HG03025 (cell line): ENCODE data around the gene NAV2.

ENCODE experiments used
- ATAC-seq: cut with Tn5 transposase; IDR thresholded peaks from one replicate; pipeline ENCODE4 v1.9.1; 2021; ENCODE audit warnings: mild to moderate bottlenecking, moderate library complexity; ENCODE audit not compliant: unreplicated experiment, low FRiP score

The NAV2 gene

GRCh38 chr11:19848219-19848618, 135.6 kb downstream of the NAV2 start:
- no peak for ATAC-seq

DNA sequence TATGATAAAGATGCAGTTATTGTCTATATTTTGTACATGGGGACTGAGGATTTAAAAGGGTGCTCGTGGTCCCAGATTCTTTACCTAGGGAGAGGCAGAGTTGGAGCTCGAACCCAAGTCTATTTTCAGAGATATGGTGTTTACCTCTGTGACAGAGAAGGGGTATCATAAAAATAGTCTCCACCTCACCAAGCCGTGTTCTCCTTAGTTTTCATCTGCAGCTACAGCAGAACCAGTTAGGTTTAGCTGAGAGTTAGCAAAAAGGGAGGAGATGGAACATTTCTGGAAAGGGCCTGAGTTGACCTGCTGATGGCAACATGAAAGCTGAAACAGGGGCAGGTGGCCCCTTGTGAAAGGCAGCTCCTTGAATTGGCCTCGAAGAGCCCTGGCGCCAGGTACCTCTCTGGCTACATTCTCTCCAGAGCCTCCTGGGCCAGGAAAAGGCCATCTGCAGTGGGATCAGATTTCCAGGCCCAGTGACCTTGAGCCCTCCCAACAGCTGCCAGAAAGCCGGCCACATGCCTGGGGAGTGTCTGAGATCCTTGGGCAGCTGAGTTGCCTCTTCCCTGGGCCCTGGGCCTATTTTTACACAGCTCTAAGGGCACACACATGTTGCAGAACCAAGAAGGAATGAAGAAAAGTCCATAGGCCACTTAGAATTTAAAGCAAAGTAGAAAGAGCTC, 136.6 kb downstream of the NAV2 start:
- ATAC-seq: no peak

GRCh38 chr11:19849947-19850593, 137.4 kb downstream of the NAV2 start:
- no peak for ATAC-seq

DNA sequence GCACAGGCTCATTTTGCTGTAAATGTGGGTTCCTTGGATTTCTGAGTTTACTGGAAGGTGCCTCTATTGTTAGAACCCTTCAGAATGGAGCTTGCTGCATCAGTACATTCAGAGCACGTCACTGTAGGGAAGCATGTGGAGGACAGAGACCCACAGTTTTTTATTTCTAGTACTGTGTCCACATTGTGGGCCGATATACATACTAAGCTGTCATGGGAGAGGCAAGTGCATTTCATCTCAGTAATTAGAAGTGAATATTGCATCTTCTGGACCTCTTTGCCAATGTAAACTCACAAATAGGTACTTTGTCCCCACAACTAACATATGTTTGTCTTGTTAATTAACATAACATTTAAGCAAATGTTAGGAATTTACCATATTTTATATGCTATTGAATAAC, 139.7 kb downstream of the NAV2 start:
- no peak for ATAC-seq

DNA sequence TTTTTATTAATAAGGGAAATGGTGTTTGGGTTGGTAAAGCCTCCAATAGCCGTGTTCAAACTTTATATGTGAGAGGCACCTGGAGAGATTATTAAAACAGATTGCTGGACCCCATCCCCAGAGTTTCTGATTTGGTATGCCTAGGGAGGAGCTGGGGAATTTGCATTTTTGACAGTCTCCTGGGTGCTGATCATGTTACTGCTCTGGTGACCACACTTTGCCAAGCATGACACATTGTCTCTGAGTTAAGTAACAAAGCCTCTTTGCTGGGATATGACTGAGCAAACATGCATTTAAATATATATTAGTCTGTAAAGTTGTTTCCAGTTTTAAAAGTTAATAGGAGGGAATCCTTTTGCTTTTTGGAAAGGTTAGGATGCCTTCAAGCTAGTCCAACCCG, 140.4 kb downstream of the NAV2 start:
- ATAC-seq: no peak

DNA sequence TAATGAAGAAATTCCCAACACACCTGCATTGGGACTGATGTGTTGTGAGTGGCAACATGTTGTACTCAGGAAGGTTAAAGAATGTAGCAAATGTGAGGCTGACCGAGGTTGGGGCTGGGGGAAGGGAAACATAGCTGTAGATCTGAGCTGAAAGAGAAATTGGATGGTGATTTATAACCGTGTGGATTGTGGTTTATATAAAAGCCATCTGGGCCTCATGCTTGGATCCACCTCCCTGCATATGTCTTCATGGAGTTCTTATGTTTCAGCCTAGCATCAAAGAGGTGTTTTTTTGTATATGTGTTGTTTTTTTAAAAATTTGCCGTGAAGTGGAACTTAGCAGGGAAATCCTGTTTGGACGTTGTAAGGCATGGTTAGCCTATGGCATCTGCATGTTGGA, 141.3 kb downstream of the NAV2 start:
- no peak for ATAC-seq

DNA sequence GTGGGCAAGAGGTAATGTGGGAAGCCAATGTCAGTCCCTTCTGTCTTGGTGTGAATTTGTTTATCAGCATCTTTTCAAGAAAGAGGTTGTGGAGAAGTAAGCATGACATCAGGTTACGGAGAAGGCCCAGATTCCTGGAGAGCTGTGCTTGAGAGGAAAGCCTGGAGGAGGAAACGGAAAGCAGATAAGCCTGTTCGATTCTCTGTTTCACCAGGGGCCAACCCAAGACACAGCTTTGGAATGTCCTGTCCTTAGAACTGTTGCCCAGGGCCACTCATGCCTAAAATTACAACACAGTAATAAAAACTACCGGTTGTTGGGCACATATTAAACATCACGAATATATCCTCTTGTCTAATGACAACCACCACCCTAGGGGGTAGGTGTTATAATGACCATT, 148.5 kb downstream of the NAV2 start:
- ATAC-seq: no peak

- ATAC-seq: no peak
These were observed 149.5 kb downstream of the NAV2 start for GRCh38 chr11:19862091-19862490.

DNA sequence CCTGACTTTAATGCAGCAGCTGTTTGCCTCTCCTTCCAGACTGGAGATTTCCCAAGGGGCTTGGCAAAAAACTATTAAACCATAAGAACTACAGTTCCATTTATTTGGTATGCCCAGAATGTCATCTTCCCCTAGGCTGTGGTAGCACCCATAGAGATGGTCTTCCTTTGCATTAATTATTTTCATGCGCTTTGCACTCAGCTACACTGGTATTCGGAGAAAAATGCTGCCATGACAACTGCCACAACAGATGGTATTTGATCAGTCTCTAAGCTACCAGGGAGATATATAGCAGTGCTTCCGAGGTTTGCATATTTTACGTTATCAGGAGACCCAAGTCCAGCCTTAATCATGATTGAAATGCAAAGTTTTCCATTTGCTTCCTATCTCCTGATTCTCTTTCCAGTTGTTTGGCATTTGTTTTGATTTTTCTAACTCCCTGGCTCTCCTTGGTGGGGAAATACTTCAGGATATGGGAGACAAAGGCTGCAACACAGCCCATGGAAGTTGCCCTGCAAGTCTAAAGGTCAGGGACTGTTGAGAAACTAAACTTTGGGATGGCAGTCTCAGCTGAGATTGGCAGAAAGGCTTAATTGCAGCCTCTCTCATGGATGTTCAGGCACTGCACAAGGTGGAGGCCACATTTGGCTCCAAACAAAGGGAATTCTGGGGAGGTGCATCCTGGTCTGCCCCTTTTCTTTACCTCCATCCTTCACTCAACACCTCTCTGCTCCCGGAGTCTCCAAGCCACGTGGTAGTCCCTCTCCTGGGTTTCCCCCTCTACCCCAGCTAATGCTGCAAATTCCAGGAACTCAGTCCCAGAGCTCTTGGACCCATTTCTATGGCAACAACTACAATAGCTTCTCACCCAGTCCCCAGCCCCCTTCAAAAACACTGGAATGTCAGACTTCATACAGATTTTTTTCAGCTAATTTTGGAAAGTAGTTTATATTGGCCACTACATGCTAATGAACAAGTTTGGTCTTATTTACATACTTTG, 151.8 kb downstream of the NAV2 start:
- no peak for ATAC-seq

GRCh38 chr11:19866037-19866436, 153.4 kb downstream of the NAV2 start:
- no peak for ATAC-seq

DNA sequence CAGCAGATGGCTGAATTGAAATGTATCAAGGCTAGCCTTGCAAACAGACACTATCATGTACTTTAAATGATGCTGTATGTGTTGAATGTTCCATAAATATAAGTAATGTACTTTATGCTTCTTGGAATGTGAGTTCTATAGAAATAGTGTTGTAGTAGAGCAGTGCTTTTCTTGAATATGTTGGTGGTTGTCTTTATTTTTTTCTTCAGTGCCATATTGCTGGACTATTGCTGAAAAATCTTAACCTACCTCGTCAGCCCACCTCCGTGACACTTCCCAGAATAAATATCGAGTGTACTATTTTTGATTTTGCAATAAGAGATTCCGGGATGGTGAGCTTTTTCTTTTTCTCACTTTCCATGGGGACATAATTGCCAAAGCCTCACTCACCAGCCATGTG, 153.9 kb downstream of the NAV2 start:
- no peak for ATAC-seq

GRCh38 chr11:19867064-19867463, 154.4 kb downstream of the NAV2 start:
- ATAC-seq: no peak

GRCh38 chr11:19868281-19868821, 155.7 kb downstream of the NAV2 start:
- ATAC-seq: no peak

DNA sequence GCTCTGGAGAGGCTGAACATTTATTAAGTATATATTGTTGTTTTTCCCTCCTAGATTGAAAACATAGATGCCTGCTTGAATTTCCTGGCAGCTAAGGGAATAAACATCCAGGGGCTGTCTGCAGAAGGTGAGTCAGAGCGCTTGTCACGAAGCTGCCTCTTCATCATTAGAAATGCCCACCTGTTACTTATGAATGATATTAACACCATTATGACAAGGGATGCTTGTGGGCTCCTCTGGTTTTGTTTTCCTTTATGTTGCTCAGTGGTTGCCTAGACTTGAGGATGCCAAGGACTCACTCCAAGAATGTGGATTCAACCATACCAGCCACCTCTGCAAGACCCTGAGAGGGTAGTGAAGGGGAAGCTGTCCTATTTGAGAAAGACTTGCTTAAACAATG, 156.2 kb downstream of the NAV2 start:
- no peak for ATAC-seq

GRCh38 chr11:19869466-19869865, 156.8 kb downstream of the NAV2 start:
- ATAC-seq: no peak

GRCh38 chr11:19869946-19870589, 157.4 kb downstream of the NAV2 start:
- ATAC-seq: no peak

GRCh38 chr11:19871531-19871930, 158.9 kb downstream of the NAV2 start:
- ATAC-seq: no peak

DNA sequence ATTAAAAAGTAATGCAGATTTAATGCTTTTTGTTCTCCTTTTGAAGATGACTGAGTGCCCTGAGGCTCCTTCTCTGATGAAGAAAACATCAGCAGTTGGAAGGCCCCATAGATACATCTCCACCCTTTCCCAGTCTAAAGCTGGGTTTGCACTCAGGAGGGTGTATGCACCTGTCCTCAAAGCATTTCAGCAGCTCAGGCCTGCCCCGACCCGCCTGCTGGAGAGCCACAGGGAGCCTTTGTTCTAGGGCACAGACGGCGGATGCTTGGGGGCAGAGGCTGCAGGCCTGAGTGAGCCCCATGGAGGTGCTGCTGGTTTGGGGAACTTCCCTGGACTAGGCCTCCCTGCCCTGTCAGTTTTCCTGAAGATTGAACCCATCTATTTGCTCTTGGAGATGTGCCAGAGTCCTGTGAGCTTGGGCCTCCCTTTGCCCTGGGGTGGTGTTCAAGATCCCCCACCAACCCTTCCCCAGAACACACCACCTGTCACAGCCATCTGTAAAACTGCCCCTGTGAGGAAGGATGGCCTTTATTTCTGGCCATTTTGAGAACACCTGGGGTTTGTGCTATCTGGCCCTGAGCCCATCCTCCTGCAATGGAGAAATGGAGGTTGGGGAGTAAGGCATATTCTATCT, 160.0 kb downstream of the NAV2 start:
- ATAC-seq: no peak

GRCh38 chr11:19873730-19874129, 161.1 kb downstream of the NAV2 start:
- ATAC-seq: no peak

- ATAC-seq: no peak
These were observed 161.6 kb downstream of the NAV2 start for GRCh38 chr11:19874266-19874665.
